SK-N-SH treated with all-trans-retinoic acid at 6 μM for 48 hours (cell line): ENCODE results near the gene ADGRF5.

Experiments used
- ATAC-seq: fragments of 200-7000 bp; cut with Tn5 transposase; 3 replicates; pipeline ENCODE4 v1.9.1; 2020; ENCODE audit warnings: mild to moderate bottlenecking, moderate library complexity
- ARNTL ChIP-seq: fragments of 450-650 bp; formaldehyde crosslinking; IDR thresholded peaks from 2 replicates; pipeline ENCODE4 v1.5.0; 2020; ENCODE audit warnings: low read depth, mild to moderate bottlenecking, moderate library complexity, borderline replicate concordance
- CREB5 ChIP-seq: fragments of 250-450 bp; sonication (Bioruptor Pico); IDR thresholded peaks from 2 replicates; pipeline ENCODE4 v1.5.1; 2020; ENCODE audit warnings: low read depth, mild to moderate bottlenecking, moderate library complexity
- CSDC2 ChIP-seq: fragments of 250-450 bp; sonication (Bioruptor Pico); IDR thresholded peaks from 2 replicates; pipeline ENCODE4 v1.5.0; 2020; ENCODE audit warnings: mild to moderate bottlenecking, moderate library complexity
- CSRNP3 ChIP-seq: fragments of 250-450 bp; sonication (Bioruptor Pico); IDR thresholded peaks from 2 replicates; pipeline ENCODE4 v1.5.1; 2021; ENCODE audit warnings: mild to moderate bottlenecking, moderate library complexity
- ESRRG ChIP-seq: fragments of 250-450 bp; sonication (Bioruptor Pico); IDR thresholded peaks from 2 replicates; pipeline ENCODE4 v1.6.1; 2021; ENCODE audit warnings: mild to moderate bottlenecking
- GLIS3 ChIP-seq: fragments of 250-450 bp; sonication (Bioruptor Pico); IDR thresholded peaks from 2 replicates; pipeline ENCODE4 v1.5.0; 2020; ENCODE audit warnings: mild to moderate bottlenecking, moderate library complexity
- ISL1 ChIP-seq: fragments of 250-450 bp; sonication (Bioruptor Pico); IDR thresholded peaks from 2 replicates; pipeline ENCODE4 v2.1.2; 2022; ENCODE audit warnings: mild to moderate bottlenecking, moderate library complexity
- OSR1 ChIP-seq: fragments of 250-450 bp; sonication (Bioruptor Pico); IDR thresholded peaks from 2 replicates; pipeline ENCODE4 v1.8.0; 2022; ENCODE audit warnings: moderate library complexity, mild to moderate bottlenecking, inconsistent platforms
- PATZ1 ChIP-seq: fragments of 250-450 bp; sonication (Bioruptor Pico); IDR thresholded peaks from 2 replicates; pipeline ENCODE4 v1.8.0; 2020; ENCODE audit warnings: mild to moderate bottlenecking, moderate library complexity, borderline replicate concordance
- PPARA ChIP-seq: fragments of 250-450 bp; sonication (Bioruptor Pico); IDR thresholded peaks from 2 replicates; pipeline ENCODE4 v1.5.0; 2020; ENCODE audit warnings: mild to moderate bottlenecking, borderline replicate concordance
- RARB ChIP-seq: fragments of 250-450 bp; sonication (Bioruptor Pico); IDR thresholded peaks from 2 replicates; pipeline ENCODE4 v1.8.0; 2021; ENCODE audit warnings: mild to moderate bottlenecking, moderate library complexity
- SNAI2 ChIP-seq: fragments of 250-450 bp; sonication (Bioruptor Pico); IDR thresholded peaks from 2 replicates; pipeline ENCODE4 v1.5.0; 2020; ENCODE audit warnings: mild to moderate bottlenecking, moderate library complexity
- TCF4 ChIP-seq: fragments of 250-450 bp; sonication (Bioruptor Pico); IDR thresholded peaks from 2 replicates; pipeline ENCODE4 v1.8.0; 2021; ENCODE audit warnings: mild to moderate bottlenecking, moderate library complexity, borderline replicate concordance
- TOX ChIP-seq: fragments of 250-450 bp; sonication (Bioruptor Pico); IDR thresholded peaks from 2 replicates; pipeline ENCODE4 v1.8.0; 2021; ENCODE audit warnings: mild to moderate bottlenecking, moderate library complexity, borderline replicate concordance
- TSHZ2 ChIP-seq: fragments of 250-450 bp; sonication (Bioruptor Pico); IDR thresholded peaks from 2 replicates; pipeline ENCODE4 v1.5.0; 2020; ENCODE audit warnings: mild to moderate bottlenecking, moderate library complexity
- ZFP3 ChIP-seq: fragments of 250-450 bp; sonication (Bioruptor Pico); IDR thresholded peaks from 2 replicates; pipeline ENCODE4 v1.5.0; 2020; ENCODE audit warnings: mild to moderate bottlenecking, moderate library complexity
- ZNF565 ChIP-seq: fragments of 450-650 bp; formaldehyde crosslinking; conservative IDR thresholded peaks from 2 replicates; pipeline ENCODE4 v1.5.0; 2020; ENCODE audit warnings: low read depth, mild to moderate bottlenecking, moderate library complexity
- ZNF70 ChIP-seq: fragments of 450-650 bp; formaldehyde crosslinking; IDR thresholded peaks from 2 replicates; pipeline ENCODE4 v1.5.0; 2020; ENCODE audit warnings: mild to moderate bottlenecking, moderate library complexity
- ZNF8 ChIP-seq: fragments of 450-650 bp; formaldehyde crosslinking; IDR thresholded peaks from 2 replicates; pipeline ENCODE4 v1.5.0; 2020; ENCODE audit warnings: mild to moderate bottlenecking, moderate library complexity
- TF ChIP-seq, protein P1 (sequence below): fragments of 250-450 bp; sonication (Bioruptor Pico); IDR thresholded peaks from 2 replicates; pipeline ENCODE4 v1.8.0; 2021; ENCODE audit warnings: low read depth, mild to moderate bottlenecking, moderate library complexity, borderline replicate concordance

ADGRF5 gene

GRCh38 chr6:46931416-46931815 is 9.7 kb upstream of the ADGRF5 start:
- TF ChIP-seq TOX (CRISPR knock-in tag) (no peak), RARB (CRISPR knock-in tag) (no peak), CREB5 (no peak), CSRNP3 (CRISPR knock-in tag) (no peak), ESRRG (CRISPR knock-in tag) (no peak), TSHZ2 (CRISPR knock-in tag) (no peak)

DNA sequence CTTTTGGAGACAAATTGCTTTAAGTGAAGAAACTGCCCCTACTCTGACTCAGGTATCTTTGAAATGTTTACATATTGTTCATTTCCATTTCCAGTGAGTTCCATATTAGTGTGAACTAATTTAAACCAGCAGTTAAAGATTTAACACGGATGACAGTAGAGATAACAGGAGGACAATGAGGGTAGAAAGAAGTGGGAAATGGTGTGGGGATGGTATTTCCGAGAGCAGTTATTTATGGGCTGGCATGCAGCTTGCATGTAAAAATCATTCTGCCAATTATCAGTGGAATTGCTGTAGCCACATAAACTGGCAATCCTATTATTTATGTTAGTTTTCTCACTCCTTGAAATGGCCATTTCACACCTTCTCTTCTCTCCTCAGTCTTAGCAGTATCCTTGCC is 8.6 kb upstream of the ADGRF5 start:
- no peak for ATAC-seq
- TF ChIP-seq GLIS3 (CRISPR knock-in tag) (no peak), ZNF70 (no peak), OSR1 (CRISPR knock-in tag) (no peak), ISL1 (no peak), PATZ1 (CRISPR knock-in tag) (no peak), CREB5 (no peak), ESRRG (CRISPR knock-in tag) (no peak)
- TF ChIP-seq, all 23 proteins: peak for 0

More at GRCh38 chr6:46931416-46931815, 9.7 kb upstream of the ADGRF5 start:
- no peak for ATAC-seq

DNA sequence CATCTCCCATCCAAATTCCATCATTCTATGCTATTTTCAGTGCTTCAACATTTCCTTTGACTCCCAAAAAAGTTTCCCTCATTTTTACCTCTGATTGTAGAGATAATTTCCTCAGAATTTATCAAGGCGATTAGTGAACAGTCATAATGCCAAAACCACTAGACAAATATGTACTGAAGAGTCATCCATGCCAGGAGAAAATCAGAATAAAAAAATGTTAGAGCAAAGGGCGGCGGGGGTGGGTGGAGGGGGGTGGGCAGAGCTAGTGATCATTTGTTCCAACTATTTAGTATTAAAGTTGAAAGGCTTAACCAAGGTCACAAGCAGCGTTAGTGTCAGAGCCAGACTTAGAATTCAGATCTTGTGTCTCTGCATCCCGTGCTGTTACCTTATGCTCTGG is 5.3 kb upstream of the ADGRF5 start:
- ATAC-seq: no peak
- TF ChIP-seq TSHZ2 (CRISPR knock-in tag): no peak
- no peak for TF ChIP-seq ZFP3 (CRISPR knock-in tag)
- TF ChIP-seq TOX (CRISPR knock-in tag): no peak
- no peak for TF ChIP-seq PPARA (CRISPR knock-in tag)
- no peak for TF ChIP-seq SNAI2 (CRISPR knock-in tag)
- TF ChIP-seq ISL1: no peak
- no peak for TF ChIP-seq PATZ1 (CRISPR knock-in tag)
- TF ChIP-seq CSRNP3 (CRISPR knock-in tag): no peak
- no peak for TF ChIP-seq TCF4 (CRISPR knock-in tag)
- TF ChIP-seq ZNF565 (CRISPR knock-in tag): no peak
- no peak for TF ChIP-seq RARB (CRISPR knock-in tag)
- no peak for TF ChIP-seq ARNTL (CRISPR knock-in tag)
- no peak for TF ChIP-seq ZNF8 (CRISPR knock-in tag)
- no peak for TF ChIP-seq GLIS3 (CRISPR knock-in tag)
- TF ChIP-seq ESRRG (CRISPR knock-in tag): no peak
- TF ChIP-seq, protein P1, sequence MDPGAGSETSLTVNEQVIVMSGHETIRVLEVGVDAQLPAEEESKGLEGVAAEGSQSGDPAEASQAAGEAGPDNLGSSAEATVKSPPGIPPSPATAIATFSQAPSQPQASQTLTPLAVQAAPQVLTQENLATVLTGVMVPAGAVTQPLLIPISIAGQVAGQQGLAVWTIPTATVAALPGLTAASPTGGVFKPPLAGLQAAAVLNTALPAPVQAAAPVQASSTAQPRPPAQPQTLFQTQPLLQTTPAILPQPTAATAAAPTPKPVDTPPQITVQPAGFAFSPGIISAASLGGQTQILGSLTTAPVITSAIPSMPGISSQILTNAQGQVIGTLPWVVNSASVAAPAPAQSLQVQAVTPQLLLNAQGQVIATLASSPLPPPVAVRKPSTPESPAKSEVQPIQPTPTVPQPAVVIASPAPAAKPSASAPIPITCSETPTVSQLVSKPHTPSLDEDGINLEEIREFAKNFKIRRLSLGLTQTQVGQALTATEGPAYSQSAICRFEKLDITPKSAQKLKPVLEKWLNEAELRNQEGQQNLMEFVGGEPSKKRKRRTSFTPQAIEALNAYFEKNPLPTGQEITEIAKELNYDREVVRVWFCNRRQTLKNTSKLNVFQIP (CRISPR knock-in tag): no peak
- TF ChIP-seq CSDC2 (CRISPR knock-in tag): no peak
- TF ChIP-seq, all 23 proteins: peak for 0
